Keratinocyte (primary cell): ENCODE results near the gene TNFRSF14. TPM values are rescaled to one million over a fixed set of nuclear protein-coding genes. Genes with fewer than 3 reads are reported as not detected.

Experiments used
- DNase-seq: peaks from one replicate; pipeline ENCODE4 v3.0.0-alpha.2; 2011; ENCODE audit warnings: low read depth, missing footprints, low spot score
- FAIRE-seq: peaks from 2 replicates; lab custom pipeline; 2011; peaks lifted over from hg19 to GRCh38; lab: Jason Lieb, UNC
- H2AFZ ChIP-seq: 2 replicates; pipeline ENCODE4 v1.6.0; 2012; ENCODE audit warnings: low read length, control low read depth, inconsistent platforms; ENCODE audit not compliant: control insufficient read depth
- H3K27ac ChIP-seq: 2 replicates; pipeline ENCODE4 v1.5.1; 2011; ENCODE audit warnings: low read length; ENCODE audit not compliant: control insufficient read depth, insufficient read depth
- H3K27me3 ChIP-seq: 3 replicates; pipeline ENCODE4 v1.6.0; 2011; ENCODE audit warnings: low read length; ENCODE audit not compliant: control insufficient read depth, insufficient read depth; ENCODE audit errors: extremely low read depth
- H3K36me3 ChIP-seq, 2 experiments: 2 replicates in 1 of 2; 3 replicates in 1 of 2; pipeline ENCODE4 v1.5.1; 2011; ENCODE audit warnings: low read length in 2 of 2, mild to moderate bottlenecking in 1 of 2; ENCODE audit not compliant: control insufficient read depth in 2 of 2, insufficient read depth in 2 of 2; ENCODE audit errors: extremely low read depth in 1 of 2
- H3K4me1 ChIP-seq: 3 replicates; pipeline ENCODE4 v1.5.1; 2011; ENCODE audit warnings: low read length; ENCODE audit not compliant: control insufficient read depth, insufficient read depth; ENCODE audit errors: extremely low read depth
- H3K4me2 ChIP-seq: 3 replicates; pipeline ENCODE4 v1.6.0; 2011; ENCODE audit warnings: low read depth, low read length; ENCODE audit not compliant: control insufficient read depth, insufficient read depth; ENCODE audit errors: extremely low read depth
- H3K4me3 ChIP-seq, 3 experiments: fragments of 200-600 bp in 1 of 3; sonication (generic) in 1 of 3; 2 replicates in 2 of 3; 3 replicates in 1 of 3; pipeline ENCODE4 v1.5.1; 2011 to 2016; ENCODE audit warnings: low read length in 3 of 3, mild to moderate bottlenecking in 3 of 3, control low read depth in 2 of 3, inconsistent platforms in 1 of 3, low read depth in 1 of 3, mixed read lengths in 1 of 3, mixed run types in 1 of 3, moderate library complexity in 1 of 3; ENCODE audit not compliant: control insufficient read depth in 2 of 3, insufficient read depth in 2 of 3; ENCODE audit errors: extremely low read depth in 1 of 3
- H3K79me2 ChIP-seq: 2 replicates; pipeline ENCODE4 v1.6.0; 2012; ENCODE audit warnings: low read length; ENCODE audit not compliant: control insufficient read depth, insufficient read depth
- H3K9ac ChIP-seq: 3 replicates; pipeline ENCODE4 v1.6.0; 2011; ENCODE audit warnings: low read length; ENCODE audit not compliant: control insufficient read depth, insufficient read depth; ENCODE audit errors: extremely low read depth
- H3K9me1 ChIP-seq: 3 replicates; pipeline ENCODE4 v1.6.0; 2011; ENCODE audit warnings: low read length; ENCODE audit not compliant: control insufficient read depth, insufficient read depth; ENCODE audit errors: extremely low read depth
- H3K9me3 ChIP-seq: 2 replicates; pipeline ENCODE4 v1.5.1; 2012; ENCODE audit warnings: low read depth, low read length; ENCODE audit not compliant: control insufficient read depth
- H4K20me1 ChIP-seq: 3 replicates; pipeline ENCODE4 v1.6.0; 2011; ENCODE audit warnings: low read length; ENCODE audit not compliant: control insufficient read depth, insufficient read depth; ENCODE audit errors: extremely low read depth
- CTCF ChIP-seq, 3 experiments: IDR thresholded peaks in 1 of 3; conservative IDR thresholded peaks in 1 of 3; optimal IDR thresholded peaks in 1 of 3; 2 replicates in 2 of 3; 3 replicates in 1 of 3; pipeline versions ENCODE3 to v1.5.1; 2011; ENCODE audit warnings: low read length in 3 of 3, mild to moderate bottlenecking in 3 of 3, moderate library complexity in 2 of 3, control low read depth in 1 of 3, inconsistent platforms in 1 of 3; ENCODE audit not compliant: insufficient read depth in 2 of 3; ENCODE audit errors: extremely low read depth in 1 of 3
- EZH2 ChIP-seq: IDR thresholded peaks from one replicate; pipeline ENCODE4 v1.6.1; 2012; ENCODE audit warnings: inconsistent platforms, mild to moderate bottlenecking, low read length, moderate library complexity
- dilution Hi-C: fragments of 300-500 bp; cut with MboI; formaldehyde crosslinking; loops from one replicate; pipeline ENCODE4 v1.7.0; 2020; ENCODE audit warnings: low sequenced_read_pairs; ENCODE audit not compliant: extremely low pct_ligation_motif_present
- polyA plus RNA-seq, 5 experiments: library from polyadenylated mRNA; depleted of rRNA in 3 of 5; stranded (reverse) in 3 of 5; stranded (forward) in 1 of 5; unstranded in 1 of 5; fragments of >200 nt; gene quantifications; 1 replicate in 1 of 5; 2 replicates in 3 of 5; 3 replicates in 1 of 5; pipeline versions ENCODE4 v1.2.1 to v1.2.3, GENCODE V29; 2011 to 2012; ENCODE audit warnings: missing spikeins in 2 of 5, low read depth in 1 of 5, low replicate concordance in 1 of 5

Gene TNFRSF14
- polyA plus RNA-seq, 1 donor (not counting 4 experiments of a cell fraction or from before 2014, with no cell fraction given), result 5.2 TPM

- no peak for FAIRE-seq
Observed at GRCh38 chr1:2583871-2584351, 27.7 kb downstream of the TNFRSF14 start.

GRCh38 chr1:2584686-2585317 is 28.6 kb downstream of the TNFRSF14 start:
- DNase-seq, result no peak
- TF ChIP-seq EZH2 (no peak), CTCF (optimal IDR thresholded peaks at IDR 0.05 in 1 of 3, IDR thresholded peaks at IDR 0.05 in 1 of 3, conservative IDR thresholded peaks at IDR 0.05 in 1 of 3; ENCODE audit: extremely low read depth in 1 of 3, insufficient read depth in 2 of 3, low read length in 3 of 3) (no peak)
- H3K4me2 ChIP-seq, result no peak overlapping the region
- peaks cover 4% of the 10 kb centered on the region for H3K27me3 ChIP-seq
- no peak for FAIRE-seq
- no peak overlapping the region for H3K4me3 ChIP-seq
- H3K27ac ChIP-seq, result no peak overlapping the region
- H2AFZ ChIP-seq, result no peak overlapping the region
- peaks cover 8% of the 10 kb centered on the region for H3K4me1 ChIP-seq
- no peaks in the 10 kb centered on the region for H4K20me1 ChIP-seq
- H3K79me2 ChIP-seq, result no peaks in the 10 kb centered on the region
- no peaks in the 10 kb centered on the region for H3K9me1 ChIP-seq
- H3K9ac ChIP-seq, result no peak overlapping the region
- no peaks in the 10 kb centered on the region for H3K9me3 ChIP-seq
- dilution Hi-C loops, result no loop called here
- no peaks in the 10 kb centered on the region for H3K36me3 ChIP-seq

More at GRCh38 chr1:2583871-2584351, 27.7 kb downstream of the TNFRSF14 start:
- H3K9me1 ChIP-seq, result no peaks in the 10 kb centered on the region
- H3K4me2 ChIP-seq, result no peak overlapping the region
- dilution Hi-C loops, result no loop called here
- peaks cover 4% of the 10 kb centered on the region for H3K27me3 ChIP-seq
- no peaks in the 10 kb centered on the region for H3K79me2 ChIP-seq
- H3K36me3 ChIP-seq, result no peaks in the 10 kb centered on the region
- H3K4me3 ChIP-seq, result no peak overlapping the region
- no peak for DNase-seq
- H3K4me1 ChIP-seq, result peaks cover 8% of the 10 kb centered on the region
- H4K20me1 ChIP-seq, result no peaks in the 10 kb centered on the region
- H3K9ac ChIP-seq, result no peak overlapping the region
- TF ChIP-seq EZH2, result no peak
- H3K9me3 ChIP-seq, result no peaks in the 10 kb centered on the region
- no peak overlapping the region for H2AFZ ChIP-seq
- no peak overlapping the region for H3K27ac ChIP-seq
